Measurements from ENCODE around the gene PEX6.

The PEX6 gene

GRCh38 chr6:42921801-42922200 is 57.2 kb downstream of the PEX6 start:
- no peak for DNase-seq
- H3K27ac ChIP-seq (ENCODE audit: insufficient read depth, low read length, poor library complexity, severe bottlenecking): no peak overlapping the region
- H3K4me3 ChIP-seq (ENCODE audit: insufficient read depth, low read depth, low read length, poor library complexity, severe bottlenecking): no peak overlapping the region
- H3K27me3 ChIP-seq (replicated peaks; ENCODE audit: control insufficient read depth, insufficient read depth, low read length, poor library complexity, severe bottlenecking): no peaks in the 10 kb centered on the region
- H3K4me1 ChIP-seq (ENCODE audit: control insufficient read depth, insufficient read depth, low read length, poor library complexity, severe bottlenecking): no peaks in the 10 kb centered on the region
- no peaks in the 10 kb centered on the region for H3K9me3 ChIP-seq (ENCODE audit: control insufficient read depth, low read length)
- H3K36me3 ChIP-seq (ENCODE audit: control insufficient read depth, insufficient read depth, low read length): no peaks in the 10 kb centered on the region

- H3K4me3 ChIP-seq (ENCODE audit: insufficient read depth, low read depth, low read length, poor library complexity, severe bottlenecking): no peak overlapping the region
- H3K4me1 ChIP-seq (ENCODE audit: control insufficient read depth, insufficient read depth, low read length, poor library complexity, severe bottlenecking): peaks cover 5% of the 10 kb centered on the region
- no peaks in the 10 kb centered on the region for H3K36me3 ChIP-seq (ENCODE audit: control insufficient read depth, insufficient read depth, low read length)
- no peak for DNase-seq
- peaks cover 11% of the 10 kb centered on the region for H3K27me3 ChIP-seq (replicated peaks; ENCODE audit: control insufficient read depth, insufficient read depth, low read length, poor library complexity, severe bottlenecking)
- H3K9me3 ChIP-seq (ENCODE audit: control insufficient read depth, low read length): no peaks in the 10 kb centered on the region
- H3K27ac ChIP-seq (ENCODE audit: insufficient read depth, low read length, poor library complexity, severe bottlenecking): no peak overlapping the region
Observed at GRCh38 chr6:42916288-42916687, 62.7 kb downstream of the PEX6 start.

- H3K36me3 ChIP-seq (ENCODE audit: control insufficient read depth, insufficient read depth, low read length): no peaks in the 10 kb centered on the region
- no peak within 1 kb of the TSS for H3K4me3 ChIP-seq (ENCODE audit: insufficient read depth, low read depth, low read length, poor library complexity, severe bottlenecking)
- no peak within 1 kb of the TSS for H3K27ac ChIP-seq (ENCODE audit: insufficient read depth, low read length, poor library complexity, severe bottlenecking)
- no peaks in the 10 kb centered on the region for H3K9me3 ChIP-seq (ENCODE audit: control insufficient read depth, low read length)
- DNase-seq: no peak
- H3K4me1 ChIP-seq (ENCODE audit: control insufficient read depth, insufficient read depth, low read length, poor library complexity, severe bottlenecking): peaks cover 5% of the 10 kb centered on the region
- H3K27me3 ChIP-seq (replicated peaks; ENCODE audit: control insufficient read depth, insufficient read depth, low read length, poor library complexity, severe bottlenecking): peaks cover 13% of the 10 kb centered on the region
Observed at GRCh38 chr6:42915732-42916131, 63.2 kb downstream of the PEX6 start, which contains the start of gene PTCRA. Gene PTCRA (plus strand): TSS chr6:42916053. CDS start chr6:42916070, 17 bp downstream.

- Histone ChIP-seq H3K4me3 (ENCODE audit: insufficient read depth, low read depth, low read length, poor library complexity, severe bottlenecking) (no peak overlapping the region), H3K4me1 (ENCODE audit: control insufficient read depth, insufficient read depth, low read length, poor library complexity, severe bottlenecking) (peaks cover 5% of the 10 kb centered on the region), H3K9me3 (ENCODE audit: control insufficient read depth, low read length) (no peaks in the 10 kb centered on the region), H3K27me3 (replicated peaks; ENCODE audit: control insufficient read depth, insufficient read depth, low read length, poor library complexity, severe bottlenecking) (peaks cover 13% of the 10 kb centered on the region), H3K36me3 (ENCODE audit: control insufficient read depth, insufficient read depth, low read length) (no peaks in the 10 kb centered on the region), H3K27ac (ENCODE audit: insufficient read depth, low read length, poor library complexity, severe bottlenecking) (no peak overlapping the region)
- no peak for DNase-seq
Observed at GRCh38 chr6:42914546-42914945, 64.4 kb downstream of the PEX6 start.

Data from effector memory CD4-positive, alpha-beta T cell (primary cell).